G401.6 (cell line): ENCODE measurements around the gene TARS1.
A peak's percentile ranks its signal among the peaks of the same experiment; 100 is the strongest.

Experiments
- FAIRE-seq: peaks from 2 replicates; lab custom pipeline; 2012; peaks lifted over from hg19 to GRCh38; lab: Jason Lieb, UNC

Gene TARS1

GRCh38 chr5:33440482-33441240 is at the start of gene TARS1:
Gene TARS1 (plus strand): TSS chr5:33440965. CDS start chr5:33441087, 122 bp downstream.
- FAIRE-seq, result peak; percentile 98

- no peak for FAIRE-seq
These were observed 42.3 kb upstream of the TARS1 start for GRCh38 chr5:33398501-33398900.

GRCh38 chr5:33400675-33401074 is 40.1 kb upstream of the TARS1 start:
- no peak for FAIRE-seq

- no peak for FAIRE-seq
These were observed 39.0 kb upstream of the TARS1 start for GRCh38 chr5:33401482-33402390.

- no peak for FAIRE-seq
These were observed 37.6 kb upstream of the TARS1 start for GRCh38 chr5:33403187-33403586.

GRCh38 chr5:33408816-33409215 is 31.9 kb upstream of the TARS1 start:
- FAIRE-seq, result no peak

- FAIRE-seq, result no peak
These were observed 31.2 kb upstream of the TARS1 start for GRCh38 chr5:33409435-33410170.

GRCh38 chr5:33410221-33410620 is 30.5 kb upstream of the TARS1 start:
- FAIRE-seq, result no peak

- FAIRE-seq, result no peak
These were observed 29.3 kb upstream of the TARS1 start for GRCh38 chr5:33411498-33411897.

- no peak for FAIRE-seq
These were observed 24.9 kb upstream of the TARS1 start for GRCh38 chr5:33415811-33416354.

- no peak for FAIRE-seq
These were observed 23.1 kb upstream of the TARS1 start for GRCh38 chr5:33417632-33418031.

- FAIRE-seq, result no peak
These were observed 19.8 kb upstream of the TARS1 start for GRCh38 chr5:33420946-33421345.

- FAIRE-seq, result no peak
These were observed 18.6 kb upstream of the TARS1 start for GRCh38 chr5:33422191-33422590.

- peak; percentile 90 for FAIRE-seq
These were observed 17.6 kb upstream of the TARS1 start for GRCh38 chr5:33423018-33423630.

- FAIRE-seq, result no peak
These were observed 15.5 kb upstream of the TARS1 start for GRCh38 chr5:33425314-33425713.

- no peak for FAIRE-seq
These were observed 9.8 kb upstream of the TARS1 start for GRCh38 chr5:33430983-33431382.

- no peak for FAIRE-seq
These were observed 8.1 kb upstream of the TARS1 start for GRCh38 chr5:33432656-33433055.

- FAIRE-seq, result no peak
These were observed 7.2 kb upstream of the TARS1 start for GRCh38 chr5:33433303-33434240.

- FAIRE-seq, result peak; percentile 15
These were observed 4.8 kb upstream of the TARS1 start for GRCh38 chr5:33435893-33436490.

- no peak for FAIRE-seq
These were observed 1.8 kb upstream of the TARS1 start for GRCh38 chr5:33438996-33439395.
